RKO (cell line): ENCODE results near the gene CCT7.
"Not testable (repeated sequence)": the region's sequence is repeated elsewhere in the genome, so short reads cannot be mapped to it uniquely, and the experiment has no call there.

Source experiments
- DNase-seq: peaks from one replicate; pipeline ENCODE4 v3.0.0-alpha.2; 2016; ENCODE audit warnings: low spot score

Gene CCT7

DNA sequence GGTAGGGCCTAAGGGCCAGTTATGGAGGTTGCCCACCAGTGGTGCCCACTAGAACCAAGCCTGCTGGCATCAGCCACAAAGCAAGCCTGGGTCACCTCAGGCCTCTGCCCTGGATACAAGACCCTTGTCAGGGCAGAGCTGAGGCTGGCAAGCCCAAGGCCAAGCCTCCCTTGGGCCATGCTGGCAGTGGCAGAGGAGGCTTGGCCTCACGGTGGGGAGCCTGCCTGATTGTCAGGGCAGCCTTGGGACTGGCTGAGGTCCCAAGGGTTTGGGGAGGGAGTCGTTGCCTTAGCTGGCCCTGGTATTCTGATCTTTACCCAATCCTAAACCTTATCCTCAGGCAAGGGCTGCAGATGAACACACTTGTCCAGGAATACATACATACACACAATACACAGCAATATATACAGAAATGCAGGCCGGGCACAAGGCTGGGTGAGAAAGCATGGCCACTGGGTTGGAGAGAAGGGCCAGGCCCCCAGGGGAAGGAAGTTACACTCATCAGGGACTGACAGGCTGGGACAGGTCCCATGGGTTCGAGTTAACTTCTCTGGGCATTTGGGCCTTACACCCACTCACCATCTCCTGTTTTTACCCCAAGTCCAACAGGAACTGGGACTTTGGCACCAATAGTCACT, 21.0 kb downstream of the CCT7 start:
- no peak for DNase-seq

DNA sequence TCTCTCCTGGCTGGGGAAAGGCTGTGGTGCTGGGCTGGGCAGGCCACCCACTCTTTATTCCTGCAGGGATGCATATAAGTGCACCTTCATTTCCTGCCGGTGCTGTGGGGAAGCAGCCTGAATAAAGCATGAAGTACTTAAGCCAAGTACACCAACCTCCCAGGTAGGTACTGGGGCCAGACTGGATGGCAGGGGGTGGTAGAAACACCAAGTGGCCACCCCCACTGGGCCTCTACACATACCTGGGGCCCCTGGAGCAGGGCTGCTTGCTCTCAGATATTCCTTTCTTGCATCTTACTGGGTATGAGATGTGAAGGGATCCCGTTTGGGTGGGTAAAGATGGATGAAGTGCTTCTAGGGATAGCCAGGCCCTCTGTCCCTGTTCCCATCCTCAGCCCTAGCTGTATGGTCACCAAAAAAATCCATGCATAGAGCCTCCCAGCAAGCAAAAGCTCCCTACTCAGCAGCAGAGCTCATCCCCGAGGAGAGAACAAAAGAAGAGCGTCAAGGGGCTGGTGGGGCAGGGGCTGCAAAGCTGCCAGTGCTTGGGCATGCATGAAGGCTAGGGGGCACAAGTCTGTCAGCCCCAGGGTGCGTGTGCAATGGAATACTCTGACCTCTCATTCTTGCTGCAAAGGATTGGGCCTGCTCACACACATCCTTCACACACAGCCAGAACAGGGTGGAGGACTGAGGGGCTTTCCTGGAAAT, 22.0 kb downstream of the CCT7 start:
- DNase-seq, result no peak

DNA sequence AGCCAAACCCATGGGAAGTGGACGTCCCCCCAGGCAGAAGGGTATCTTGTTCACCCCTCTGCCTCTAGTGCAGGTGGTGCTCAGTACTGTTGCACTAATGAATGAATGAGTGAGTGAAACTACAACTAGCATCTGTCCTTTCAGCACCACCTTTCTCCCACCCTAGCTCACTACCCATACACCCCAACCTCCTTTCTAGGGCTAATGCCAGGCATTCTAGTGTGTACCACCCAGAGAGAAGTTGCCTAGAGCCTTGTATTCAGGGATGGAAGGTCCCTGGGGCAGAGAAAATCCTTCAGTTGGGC, 22.5 kb downstream of the CCT7 start:
- no peak for DNase-seq

DNA sequence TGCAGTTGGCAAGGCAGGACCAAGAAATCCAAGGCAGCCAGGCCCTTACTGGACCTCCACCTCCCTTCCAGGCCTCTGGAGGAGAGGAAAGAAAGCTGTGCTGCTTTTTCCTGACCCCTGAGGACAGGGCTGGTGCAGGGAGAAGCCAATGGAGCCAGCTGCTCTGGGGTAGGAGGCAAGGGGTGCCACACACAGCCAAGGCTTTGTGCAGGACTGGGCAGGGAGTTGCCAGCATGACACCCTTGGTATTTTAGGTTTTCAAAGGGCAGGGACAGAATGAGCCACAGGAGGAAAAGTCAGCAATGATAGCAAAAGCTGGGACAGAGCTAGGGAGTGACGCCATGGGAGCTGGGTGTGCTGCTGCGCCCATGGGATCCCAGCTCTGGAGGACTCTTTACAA, 22.9 kb downstream of the CCT7 start:
- DNase-seq, result no peak

DNA sequence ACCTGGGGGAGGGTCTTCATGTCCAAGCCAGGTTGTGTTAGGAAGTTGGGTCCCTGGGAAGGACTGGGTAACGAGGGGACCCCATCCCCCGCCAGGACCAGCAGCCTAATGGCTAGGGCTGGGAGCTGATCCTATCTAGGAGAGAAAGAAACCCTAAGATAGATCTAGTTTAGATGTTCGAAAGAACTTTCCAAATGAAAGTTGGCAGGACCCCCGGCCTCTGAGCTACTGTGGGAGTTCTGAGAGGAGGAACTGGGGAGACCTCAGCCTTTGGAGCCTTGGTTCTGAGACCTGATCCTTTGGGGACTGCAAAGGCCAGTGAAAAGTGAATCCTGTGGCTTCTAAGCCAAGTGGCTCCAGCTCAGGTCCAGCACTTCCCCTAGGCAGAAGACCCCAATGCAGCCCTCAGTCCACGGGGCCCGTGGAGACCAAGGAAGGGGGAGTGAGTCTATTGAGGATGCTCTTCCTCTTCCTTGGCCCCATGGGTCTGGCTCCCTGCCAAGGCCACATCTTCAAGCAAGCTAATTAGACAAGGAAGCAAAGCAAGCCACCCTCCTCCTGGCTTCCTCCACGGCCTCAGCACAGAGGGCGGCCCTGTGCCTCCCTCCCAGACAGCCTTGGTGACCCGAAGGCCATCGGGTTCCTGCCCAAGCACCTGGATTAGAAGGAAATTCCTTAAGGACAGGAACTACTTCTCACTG, 23.5 kb downstream of the CCT7 start:
- no peak for DNase-seq

DNA sequence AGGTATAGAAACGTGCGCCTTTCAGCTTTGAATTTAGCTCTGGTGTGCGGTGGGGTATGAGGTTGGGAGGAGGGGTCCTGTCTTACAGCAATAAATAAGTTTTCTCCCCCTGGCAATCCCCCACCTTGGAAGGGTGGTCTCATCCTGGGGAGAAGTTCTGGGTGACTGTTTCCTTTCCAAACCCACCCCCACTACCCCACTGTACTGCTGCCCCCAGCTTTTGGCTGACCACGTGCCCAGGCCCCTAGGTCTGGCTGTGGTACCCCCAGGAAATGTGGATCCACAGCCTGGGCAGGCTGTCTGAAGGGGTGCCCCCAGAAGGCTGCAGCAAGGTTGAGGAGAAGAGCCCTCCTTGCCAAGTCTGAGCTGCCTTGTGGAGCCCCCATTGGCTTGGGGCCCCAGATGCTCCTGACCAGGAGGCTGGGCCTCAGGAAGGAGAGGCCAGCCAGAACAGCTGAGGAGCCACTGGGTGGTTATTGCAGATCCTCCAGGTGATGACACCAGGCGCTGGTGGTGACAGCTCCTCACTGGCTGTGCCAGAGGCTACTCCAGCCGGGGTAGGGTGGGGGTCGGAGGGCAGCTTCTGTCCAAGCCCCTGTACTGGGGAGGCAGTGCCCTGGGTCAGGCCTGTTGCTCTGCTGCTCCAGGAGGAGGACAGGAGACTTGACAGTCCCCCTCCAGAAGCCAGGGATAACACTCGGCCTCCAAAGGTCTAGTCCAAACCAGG, 24.2 kb downstream of the CCT7 start:
- DNase-seq, result no peak

DNA sequence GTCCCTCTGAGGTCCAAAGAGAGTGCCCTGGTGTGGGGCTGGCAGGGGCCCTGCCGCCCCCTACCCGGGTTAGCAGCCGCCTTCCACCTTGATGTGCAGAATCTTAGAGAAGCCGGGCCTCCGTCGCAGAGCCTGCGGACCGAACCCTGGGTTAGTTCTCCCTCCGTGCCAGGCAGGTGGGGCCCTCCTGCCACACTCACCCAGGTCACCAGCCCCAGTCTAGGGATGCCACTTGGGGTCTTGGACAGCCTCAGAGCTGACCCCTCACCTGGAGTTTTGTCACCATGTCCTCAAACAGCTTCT, 24.8 kb downstream of the CCT7 start:
- no peak for DNase-seq

DNA sequence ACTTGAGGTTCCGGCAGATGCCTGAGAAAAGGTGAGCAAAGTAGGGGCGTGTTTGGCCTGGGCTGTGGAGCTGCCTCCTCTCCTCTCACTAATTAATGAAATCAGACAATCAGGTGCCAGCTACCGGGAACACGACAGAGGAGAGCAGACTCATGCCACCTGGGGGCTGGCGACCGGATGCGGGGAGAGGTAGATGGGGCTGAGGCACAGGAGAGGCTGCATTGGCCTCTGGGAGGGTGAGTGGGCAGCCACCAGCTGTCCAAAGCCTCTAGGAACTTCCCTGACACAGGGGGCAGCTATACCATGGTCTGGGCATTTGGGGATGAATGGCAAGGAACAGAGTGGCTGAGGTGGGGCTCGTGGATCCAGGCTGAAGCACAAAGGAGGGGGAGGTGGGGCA, 25.2 kb downstream of the CCT7 start:
- DNase-seq, result no peak

DNA sequence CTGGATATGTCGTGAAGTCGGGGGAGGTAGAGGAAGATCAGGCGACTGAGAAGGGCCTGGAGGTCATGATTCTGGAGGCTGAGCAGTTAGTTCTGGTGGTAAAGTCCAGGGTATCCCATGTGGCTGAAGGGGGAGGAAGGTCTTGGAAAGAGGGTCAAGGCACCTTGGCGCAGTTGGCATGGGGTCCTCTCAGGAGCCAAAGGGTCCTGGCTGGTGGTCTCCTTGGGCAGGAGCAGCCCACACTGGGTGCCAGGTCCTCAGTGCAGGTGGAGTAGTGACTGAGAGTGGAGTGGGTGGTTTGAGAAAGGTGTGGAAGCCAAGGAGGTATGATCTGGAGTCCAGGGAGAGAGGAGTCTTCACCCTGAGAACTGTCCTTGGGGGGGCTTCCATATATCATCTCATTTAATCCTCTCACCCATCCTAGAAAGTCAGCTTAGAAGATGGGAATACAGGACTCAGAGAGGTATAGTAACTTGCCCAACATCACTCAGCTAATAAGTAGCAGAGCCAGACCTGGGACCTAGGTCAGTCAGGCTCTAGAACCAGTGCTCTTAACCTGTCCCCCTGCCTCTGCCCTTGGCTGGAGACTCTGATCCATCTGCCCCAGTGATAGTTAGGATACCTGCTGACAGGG, 25.7 kb downstream of the CCT7 start:
- no peak for DNase-seq

DNA sequence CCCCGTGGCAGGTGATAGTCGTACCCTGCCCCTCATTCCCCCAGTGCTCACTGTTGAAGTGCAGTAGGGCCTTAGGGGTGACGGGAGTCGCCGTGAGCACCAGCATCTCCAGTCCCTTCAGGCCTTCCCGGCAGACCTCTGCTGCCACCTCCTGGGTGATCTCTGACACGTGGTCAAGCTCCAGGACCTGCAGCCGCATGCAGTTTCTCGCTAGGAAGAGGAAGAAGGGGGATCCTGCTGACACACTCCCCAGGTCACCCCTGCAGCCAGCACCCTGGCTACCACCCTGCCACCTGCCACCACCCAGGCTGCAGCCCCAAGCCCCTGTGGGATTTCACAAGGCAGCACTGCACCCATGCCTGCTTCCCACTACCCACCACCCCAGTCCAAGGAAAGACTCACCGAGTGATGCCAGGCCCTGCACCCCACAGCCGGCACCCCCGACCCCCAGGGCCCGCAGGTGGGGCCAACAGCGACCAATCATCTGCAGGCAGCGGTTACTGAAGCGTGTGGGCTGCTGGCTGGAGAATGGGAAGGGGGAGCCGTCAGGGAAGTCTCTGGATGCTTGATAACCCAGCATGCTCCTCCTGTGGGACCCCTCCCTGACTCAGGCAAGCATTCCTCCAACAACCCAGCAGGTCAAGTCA, 26.4 kb downstream of the CCT7 start:
- DNase-seq, result peak; percentile 69

DNA sequence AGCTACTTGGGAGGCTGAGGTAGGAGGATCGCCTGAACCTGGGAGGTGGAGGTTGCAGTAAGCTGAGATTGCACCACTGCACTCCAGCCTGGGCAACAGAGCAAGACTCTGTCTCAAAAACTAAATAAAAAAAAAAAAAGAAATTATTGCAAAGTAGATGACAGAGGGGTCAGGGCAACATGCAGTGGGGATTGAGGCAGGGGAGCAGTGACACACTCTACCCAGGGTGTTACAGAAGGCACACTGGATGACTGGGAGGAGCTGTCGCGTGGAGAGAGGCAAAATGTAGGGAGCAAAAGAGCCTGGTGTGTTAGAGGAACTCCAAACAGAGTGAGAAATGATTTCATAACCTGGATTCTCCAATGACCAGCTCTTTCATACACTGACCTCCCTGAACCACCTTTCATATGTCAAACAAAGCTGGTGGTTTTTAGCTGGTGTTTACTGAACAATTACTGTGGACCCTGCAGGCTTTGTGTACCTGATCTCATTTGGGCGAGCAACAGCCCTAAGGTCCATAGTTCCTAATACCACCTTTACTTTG, 28.1 kb downstream of the CCT7 start:
- DNase-seq, result no peak

DNA sequence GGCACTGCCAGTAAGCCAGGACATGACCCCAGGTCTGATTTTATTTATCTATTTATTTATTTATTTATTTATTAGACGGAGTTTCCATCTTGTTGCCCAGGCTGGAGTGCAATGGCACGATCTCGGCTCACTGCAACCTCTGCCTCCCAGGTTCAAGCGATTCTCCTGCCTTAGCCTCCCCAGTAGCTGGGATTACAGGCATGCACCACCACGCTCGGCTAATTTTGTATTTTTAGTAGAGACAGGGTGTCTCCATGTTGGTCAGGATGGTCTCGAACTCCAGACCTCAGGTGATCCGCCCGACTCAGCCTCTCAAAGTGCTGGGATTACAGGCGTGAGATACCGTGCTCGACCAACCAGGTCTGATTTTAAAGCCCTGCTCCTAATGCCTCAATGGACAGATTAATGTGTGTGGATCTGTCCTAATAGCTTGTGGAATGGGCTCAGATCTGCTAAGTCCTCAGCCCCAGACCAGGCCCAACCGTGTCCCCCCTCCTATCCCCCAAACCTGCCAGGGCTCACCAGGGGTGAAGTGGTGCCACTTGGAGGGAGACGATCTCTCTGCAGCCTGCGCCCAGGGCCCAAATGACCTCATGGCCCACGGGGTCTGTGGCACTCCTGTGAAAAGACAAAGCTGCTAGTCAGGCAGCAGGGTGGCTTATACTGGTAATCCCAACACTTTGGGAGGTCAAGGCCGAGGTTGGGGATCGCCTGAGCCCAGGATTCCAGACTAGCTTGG, 28.8 kb downstream of the CCT7 start:
- DNase-seq, result not testable (repeated sequence)

DNA sequence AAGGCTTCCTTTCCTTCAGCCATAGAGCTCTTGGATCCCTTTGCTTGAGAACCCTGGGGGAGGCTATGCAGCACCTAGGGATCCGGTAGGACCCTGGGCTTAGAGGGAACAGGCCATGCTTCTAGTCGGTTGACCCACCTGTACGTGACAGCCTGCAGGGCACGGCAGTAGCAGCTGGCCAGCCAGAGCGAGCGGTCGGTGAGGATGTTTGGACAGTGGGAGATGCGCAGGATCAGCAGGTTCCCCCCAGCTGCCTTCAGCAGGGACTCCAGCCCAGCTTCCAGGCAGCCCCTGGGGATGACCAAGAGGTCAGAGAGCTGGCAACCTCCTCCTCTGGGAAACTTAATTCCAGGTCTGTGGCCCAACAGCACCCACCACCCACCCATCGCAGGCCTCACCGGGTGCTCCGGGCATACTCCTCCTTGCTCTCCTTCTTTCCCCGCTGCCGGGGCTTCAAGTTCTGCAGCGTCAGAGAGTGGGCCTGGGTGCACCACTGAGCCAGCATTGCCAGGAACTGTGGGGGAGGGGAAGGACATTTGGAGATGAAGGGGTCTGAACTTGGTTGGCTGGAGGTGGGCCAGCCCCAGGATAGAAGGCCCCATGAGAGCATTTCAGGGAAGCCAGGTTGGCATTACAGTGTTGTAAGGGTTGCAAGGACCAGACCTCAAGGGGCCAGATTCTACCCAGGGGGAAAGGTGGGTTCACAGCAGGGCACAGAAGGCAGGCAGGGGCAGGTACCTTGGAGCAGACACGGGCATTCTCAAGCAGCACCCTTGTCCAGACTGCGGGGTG, 29.6 kb downstream of the CCT7 start:
- no peak for DNase-seq

DNA sequence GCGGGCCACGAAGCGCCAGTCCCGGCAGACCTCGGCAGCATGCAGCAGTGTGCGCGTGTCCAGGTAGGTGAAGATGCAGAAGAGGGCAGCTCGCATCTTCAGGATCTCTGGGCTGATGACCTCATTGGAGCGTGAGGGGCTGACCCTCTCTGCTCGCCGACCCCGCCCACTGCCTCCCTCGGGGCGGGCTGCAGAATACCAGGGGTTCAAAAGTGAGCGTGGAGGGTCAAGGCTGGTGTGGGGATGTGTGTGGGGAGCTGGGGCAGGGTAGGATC, 30.2 kb downstream of the CCT7 start:
- no peak for DNase-seq

DNA sequence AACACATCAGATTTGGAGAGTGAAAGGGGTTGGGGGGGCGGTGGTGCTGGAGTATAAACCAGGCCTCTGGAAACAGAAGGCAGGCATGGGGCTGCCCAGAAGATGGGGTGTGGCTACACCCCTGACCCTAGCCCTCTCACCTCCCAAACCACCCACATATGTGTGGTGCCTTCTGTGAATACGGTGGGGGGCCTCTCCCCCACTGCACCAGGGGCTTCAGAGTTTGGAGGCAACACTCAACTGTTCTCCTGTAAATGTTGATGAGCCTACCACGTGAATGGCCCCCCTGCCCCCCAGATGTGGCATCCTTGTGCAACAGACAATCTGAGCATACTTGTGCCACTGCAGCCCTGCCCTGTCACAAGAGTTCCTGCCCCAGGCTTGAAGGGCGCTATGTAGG, 30.7 kb downstream of the CCT7 start:
- DNase-seq, result no peak

DNA sequence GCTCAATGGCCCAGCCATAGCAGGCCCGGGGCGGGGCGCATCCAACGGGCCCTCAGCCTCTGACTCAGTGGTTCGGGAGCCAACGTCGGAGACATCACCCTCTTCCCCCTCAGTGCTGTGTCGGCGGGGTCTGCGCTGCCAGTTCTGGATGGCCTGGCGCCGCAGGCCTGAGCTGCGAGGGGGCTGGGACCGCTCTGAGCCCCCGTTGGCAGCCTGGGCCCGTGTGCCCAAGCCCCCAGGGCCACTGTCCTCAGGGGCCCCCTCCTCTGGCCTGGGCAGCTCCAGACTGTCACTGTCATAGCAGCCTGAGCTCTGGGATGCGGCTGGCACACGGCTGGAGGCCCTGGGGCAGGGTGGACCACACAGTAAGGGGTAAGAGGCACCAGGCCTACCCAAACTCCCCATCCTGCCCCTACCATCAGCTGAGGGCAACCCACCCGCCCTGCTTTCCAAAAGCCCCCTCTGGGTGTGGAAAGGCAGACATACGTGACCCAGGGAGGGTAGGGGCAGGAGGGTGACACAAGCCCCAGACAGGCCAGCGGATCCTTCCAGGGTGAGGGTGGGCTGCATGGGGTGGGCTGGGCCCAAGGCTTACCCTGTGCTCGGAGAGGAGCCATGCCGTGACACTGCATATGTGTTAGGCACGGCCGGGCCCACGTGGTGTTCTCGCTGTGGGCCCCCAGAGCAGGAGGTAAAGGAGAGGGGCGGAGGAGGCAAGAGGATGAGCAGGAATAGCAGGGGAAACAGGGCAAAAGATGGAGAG, 31.4 kb downstream of the CCT7 start:
- no peak for DNase-seq

DNA sequence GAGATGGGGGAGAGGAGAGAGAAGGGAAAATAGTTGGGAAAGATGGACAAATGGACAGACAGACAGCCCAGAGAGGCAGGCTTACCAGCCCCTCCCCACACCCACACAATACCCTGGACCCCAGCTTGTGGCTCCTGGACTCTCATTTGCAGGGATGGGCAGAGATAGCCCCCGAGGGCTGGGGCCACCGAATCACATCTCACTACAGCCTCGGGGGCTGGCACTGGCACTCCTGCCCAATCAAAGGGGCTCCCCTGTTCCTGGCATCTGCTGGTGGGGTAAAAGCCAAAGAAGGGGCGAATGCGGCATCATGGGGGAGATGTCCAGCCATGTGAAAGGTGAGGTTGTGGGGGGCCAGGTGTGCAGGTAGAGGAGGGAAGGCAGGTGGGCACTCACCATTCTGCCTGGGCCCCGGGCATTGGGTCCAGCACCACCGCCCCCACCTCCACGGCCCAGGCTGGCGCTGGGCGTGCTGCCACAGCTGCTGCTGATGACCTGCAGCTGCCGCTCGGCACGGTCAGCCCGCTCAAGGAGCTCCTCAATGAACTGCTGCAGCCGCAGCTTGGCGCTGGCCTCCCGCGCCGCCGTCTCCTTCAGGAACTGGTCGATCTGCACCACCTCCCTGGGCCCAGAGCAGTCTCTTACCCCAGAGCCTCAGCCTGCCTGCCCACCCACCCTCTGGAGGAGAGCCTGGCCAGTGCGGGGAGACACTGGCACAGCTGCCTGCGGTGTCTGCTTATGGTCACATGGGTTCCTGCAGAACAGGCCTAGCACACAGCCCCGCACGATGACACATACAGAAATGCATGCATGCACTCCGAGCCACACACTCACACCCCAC, 32.2 kb downstream of the CCT7 start:
- no peak for DNase-seq

DNA sequence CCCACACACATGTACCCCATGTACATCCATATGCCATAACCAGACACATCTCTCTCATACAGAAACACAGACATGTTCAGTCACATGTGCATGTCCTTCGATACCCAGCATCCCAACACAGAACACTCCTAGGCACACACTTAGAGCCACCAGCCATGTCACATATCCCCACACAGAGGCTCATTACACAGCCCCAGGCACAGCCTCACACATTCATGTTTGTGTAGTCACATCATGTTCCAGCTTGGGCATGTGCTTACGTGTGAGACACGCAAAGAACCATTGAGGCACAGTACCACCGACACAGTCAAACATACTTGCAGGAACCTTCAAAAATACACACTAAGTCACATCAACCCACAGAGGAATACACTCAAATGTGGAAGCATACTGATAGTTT, 32.9 kb downstream of the CCT7 start:
- DNase-seq, result no peak

DNA sequence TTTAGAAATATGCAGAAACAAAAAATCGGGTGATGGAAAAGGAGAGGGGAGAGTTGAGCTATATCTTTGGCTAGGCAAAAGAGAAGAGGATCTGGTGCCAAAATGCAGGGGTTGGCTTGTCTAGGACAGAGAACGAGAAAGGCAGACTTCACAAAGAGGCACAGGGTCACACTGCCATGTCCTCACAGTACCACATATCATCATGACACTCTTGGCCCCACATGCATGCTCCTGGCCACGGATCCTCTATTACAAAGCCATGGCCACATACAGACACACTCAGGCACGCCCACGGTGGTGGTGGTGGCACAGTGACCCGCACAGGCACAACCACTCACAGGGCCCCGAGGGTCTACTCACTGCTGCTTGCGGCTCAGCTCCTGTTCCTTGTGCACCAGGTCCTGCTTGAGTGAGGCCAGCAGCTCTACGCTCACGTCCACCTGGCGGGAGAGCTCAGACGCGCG, 34.3 kb downstream of the CCT7 start:
- no peak for DNase-seq
